Astrocyte (in vitro differentiated cells and primary cell): ENCODE results near the gene C19orf47. TPM values are rescaled to one million over a fixed set of nuclear protein-coding genes. Genes with fewer than 3 reads are reported as not detected.
"Not testable (repeated sequence)": the region's sequence is repeated elsewhere in the genome, so short reads cannot be mapped to it uniquely, and the experiment has no call there.

Experiments
- DNase-seq: peaks from one replicate; pipeline ENCODE4 v3.0.0-alpha.2; 2010; ENCODE audit warnings: low read depth
- FAIRE-seq: peaks from 2 replicates; lab custom pipeline; 2011; peaks lifted over from hg19 to GRCh38; lab: Jason Lieb, UNC
- H2AFZ ChIP-seq: 2 replicates; pipeline ENCODE4 v1.6.0; 2012; ENCODE audit warnings: low read depth, low read length, inconsistent platforms
- H3K27ac ChIP-seq: 2 replicates; pipeline ENCODE4 v1.5.1; 2011; ENCODE audit warnings: low read depth, low read length, inconsistent platforms
- H3K27me3 ChIP-seq: 2 replicates; pipeline ENCODE4 v1.6.0; 2011; ENCODE audit warnings: low read length, inconsistent platforms; ENCODE audit not compliant: insufficient read depth
- H3K36me3 ChIP-seq: 2 replicates; pipeline ENCODE4 v1.5.1; 2011; ENCODE audit warnings: low read length, inconsistent platforms; ENCODE audit not compliant: insufficient read depth
- H3K4me1 ChIP-seq: 2 replicates; pipeline ENCODE4 v1.5.1; 2011; ENCODE audit warnings: low read length, inconsistent platforms; ENCODE audit not compliant: insufficient read depth
- H3K4me2 ChIP-seq: 2 replicates; pipeline ENCODE4 v1.6.0; 2012; ENCODE audit warnings: low read length, inconsistent platforms
- H3K4me3 ChIP-seq: 2 replicates; pipeline ENCODE4 v1.5.1; 2011; ENCODE audit warnings: low read depth, mild to moderate bottlenecking, low read length, inconsistent platforms; ENCODE audit not compliant: insufficient read depth
- H3K79me2 ChIP-seq: 2 replicates; pipeline ENCODE4 v1.6.0; 2012; ENCODE audit warnings: mild to moderate bottlenecking, low read length, inconsistent platforms; ENCODE audit not compliant: insufficient read depth
- H3K9ac ChIP-seq: 2 replicates; pipeline ENCODE4 v1.6.0; 2012; ENCODE audit warnings: mild to moderate bottlenecking, low read length, inconsistent platforms
- H3K9me3 ChIP-seq: 2 replicates; pipeline ENCODE4 v1.5.1; 2012; ENCODE audit warnings: low read depth, mild to moderate bottlenecking, low read length, inconsistent platforms; ENCODE audit not compliant: insufficient read depth
- H4K20me1 ChIP-seq: 2 replicates; pipeline ENCODE4 v1.6.0; 2012; ENCODE audit warnings: low read length, inconsistent platforms; ENCODE audit not compliant: insufficient read depth
- H3K27ac Mint-ChIP-seq: one replicate; pipeline ENCODE4 v1.8.0; 2021; ENCODE audit warnings: mild to moderate bottlenecking, mixed read lengths; ENCODE audit not compliant: unreplicated experiment
- H3K27me3 Mint-ChIP-seq: one replicate; pipeline ENCODE4 v1.8.0; 2021; ENCODE audit warnings: low read depth, mixed read lengths; ENCODE audit not compliant: unreplicated experiment
- H3K36me3 Mint-ChIP-seq: one replicate; pipeline ENCODE4 v1.8.0; 2021; ENCODE audit warnings: low read depth, mixed read lengths; ENCODE audit not compliant: unreplicated experiment
- H3K4me1 Mint-ChIP-seq: one replicate; pipeline ENCODE4 v1.8.0; 2021; ENCODE audit warnings: low read depth, mixed read lengths; ENCODE audit not compliant: unreplicated experiment
- H3K4me3 Mint-ChIP-seq: one replicate; pipeline ENCODE4 v1.8.0; 2021; ENCODE audit warnings: mild to moderate bottlenecking, moderate library complexity, mixed read lengths; ENCODE audit not compliant: unreplicated experiment
- H3K9me3 Mint-ChIP-seq: one replicate; pipeline ENCODE4 v1.8.0; 2021; ENCODE audit warnings: mild to moderate bottlenecking, mixed read lengths; ENCODE audit not compliant: unreplicated experiment
- EZH2 ChIP-seq: IDR thresholded peaks from 2 replicates; pipeline ENCODE4 v1.6.1; 2012; ENCODE audit warnings: mild to moderate bottlenecking, low read length, inconsistent platforms; ENCODE audit not compliant: insufficient read depth
- total RNA-seq: library from RNA; stranded (reverse); gene quantifications from 2 replicates; pipeline ENCODE4 v1.2.1, GENCODE V29; 2021
- TF ChIP-seq, protein P1 (sequence below): IDR thresholded peaks from 2 replicates; pipeline ENCODE4 v1.5.1; 2011; ENCODE audit warnings: low read depth, mild to moderate bottlenecking, inconsistent platforms, low read length, moderate library complexity; ENCODE audit not compliant: insufficient read depth

Gene C19orf47
- total RNA-seq, 1 donor from 2014 or later = 20.6 TPM

- H3K4me2 ChIP-seq = no peak overlapping the region
- H3K4me1 ChIP-seq = peaks cover 9% of the 10 kb centered on the region
- no peaks in the 10 kb centered on the region for H3K27me3 ChIP-seq
- H3K9ac ChIP-seq = no peak overlapping the region
- Mint-ChIP-seq H3K9me3 (no peaks in the 10 kb centered on the region), H3K36me3 (peaks cover 23% of the 10 kb centered on the region), H3K27me3 (no peaks in the 10 kb centered on the region), H3K4me1 (peaks cover 12% of the 10 kb centered on the region), H3K27ac (no peak overlapping the region), H3K4me3 (no peak overlapping the region)
- H3K36me3 ChIP-seq = peaks cover 3% of the 10 kb centered on the region
- no peak overlapping the region for H3K27ac ChIP-seq
- DNase-seq (no peak), FAIRE-seq (no peak)
- H4K20me1 ChIP-seq = peaks cover 27% of the 10 kb centered on the region
- no peak overlapping the region for H3K4me3 ChIP-seq
- no peaks in the 10 kb centered on the region for H3K79me2 ChIP-seq
- H2AFZ ChIP-seq = no peak overlapping the region
- no peaks in the 10 kb centered on the region for H3K9me3 ChIP-seq
- TF ChIP-seq EZH2 = no peak
These were observed 23.0 kb upstream of the C19orf47 start for GRCh38 chr19:40370997-40371801.

DNA sequence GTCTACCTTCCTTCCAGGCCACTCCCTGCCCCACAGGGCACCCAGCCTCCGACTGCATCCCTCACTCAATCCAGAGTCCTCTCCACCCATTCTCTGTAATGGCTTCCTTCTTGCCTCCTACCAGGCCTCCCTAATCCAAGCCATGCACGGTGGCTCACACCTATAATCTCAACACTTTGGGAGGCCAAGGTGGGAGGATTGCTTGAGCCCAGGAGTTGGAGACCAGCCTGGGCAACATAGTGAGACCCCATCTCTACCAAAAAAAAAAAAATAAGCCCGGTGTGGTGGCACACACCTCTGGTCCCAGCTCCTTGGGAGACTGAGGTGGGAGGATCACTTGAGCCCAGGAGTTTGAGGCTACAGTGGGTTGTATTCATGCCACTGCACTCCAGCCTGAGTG, 22.1 kb upstream of the C19orf47 start:
- H3K4me2 ChIP-seq, H3K27ac ChIP-seq, H3K36me3 ChIP-seq, H3K9me3 Mint-ChIP-seq, H3K4me3 Mint-ChIP-seq, H3K4me3 ChIP-seq, H3K9ac ChIP-seq, H2AFZ ChIP-seq, H3K79me2 ChIP-seq, H3K27ac Mint-ChIP-seq, H3K27me3 Mint-ChIP-seq, H3K27me3 ChIP-seq, H3K9me3 ChIP-seq, FAIRE-seq, DNase-seq: not testable (repeated sequence)
- peaks cover 20% of the 10 kb centered on the region for H3K36me3 Mint-ChIP-seq
- peaks cover 12% of the 10 kb centered on the region for H3K4me1 Mint-ChIP-seq
- H4K20me1 ChIP-seq = peaks cover 27% of the 10 kb centered on the region
- H3K4me1 ChIP-seq = peaks cover 13% of the 10 kb centered on the region

DNA sequence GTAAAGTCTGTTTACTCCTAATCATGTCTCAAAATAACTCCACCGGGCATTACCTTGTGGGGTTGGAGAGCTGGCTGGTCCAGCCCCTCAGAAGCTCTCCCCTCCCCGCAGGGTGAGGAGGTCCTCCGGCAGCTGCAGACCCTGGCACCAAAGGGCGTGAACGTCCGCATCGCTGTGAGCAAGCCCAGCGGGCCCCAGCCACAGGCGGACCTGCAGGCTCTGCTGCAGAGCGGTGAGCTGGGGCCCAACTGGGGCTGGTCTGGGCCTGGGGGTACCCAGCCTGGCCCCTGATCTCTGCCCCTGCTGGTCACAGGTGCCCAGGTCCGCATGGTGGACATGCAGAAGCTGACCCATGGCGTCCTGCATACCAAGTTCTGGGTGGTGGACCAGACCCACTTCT, 21.6 kb upstream of the C19orf47 start:
- FAIRE-seq (no peak), DNase-seq (no peak)
- H3K27me3 Mint-ChIP-seq = no peaks in the 10 kb centered on the region
- peaks cover 27% of the 10 kb centered on the region for H4K20me1 ChIP-seq
- no peak overlapping the region for H3K9ac ChIP-seq
- no peak overlapping the region for H3K27ac ChIP-seq
- no peaks in the 10 kb centered on the region for H3K27me3 ChIP-seq
- H3K9me3 ChIP-seq = no peaks in the 10 kb centered on the region
- H3K4me1 ChIP-seq = peaks cover 13% of the 10 kb centered on the region
- H3K4me3 ChIP-seq = no peak overlapping the region
- H3K79me2 ChIP-seq = no peaks in the 10 kb centered on the region
- H3K4me1 Mint-ChIP-seq = peaks cover 12% of the 10 kb centered on the region
- H3K36me3 Mint-ChIP-seq = peaks cover 16% of the 10 kb centered on the region
- peaks cover 3% of the 10 kb centered on the region for H3K36me3 ChIP-seq
- TF ChIP-seq, protein P1, sequence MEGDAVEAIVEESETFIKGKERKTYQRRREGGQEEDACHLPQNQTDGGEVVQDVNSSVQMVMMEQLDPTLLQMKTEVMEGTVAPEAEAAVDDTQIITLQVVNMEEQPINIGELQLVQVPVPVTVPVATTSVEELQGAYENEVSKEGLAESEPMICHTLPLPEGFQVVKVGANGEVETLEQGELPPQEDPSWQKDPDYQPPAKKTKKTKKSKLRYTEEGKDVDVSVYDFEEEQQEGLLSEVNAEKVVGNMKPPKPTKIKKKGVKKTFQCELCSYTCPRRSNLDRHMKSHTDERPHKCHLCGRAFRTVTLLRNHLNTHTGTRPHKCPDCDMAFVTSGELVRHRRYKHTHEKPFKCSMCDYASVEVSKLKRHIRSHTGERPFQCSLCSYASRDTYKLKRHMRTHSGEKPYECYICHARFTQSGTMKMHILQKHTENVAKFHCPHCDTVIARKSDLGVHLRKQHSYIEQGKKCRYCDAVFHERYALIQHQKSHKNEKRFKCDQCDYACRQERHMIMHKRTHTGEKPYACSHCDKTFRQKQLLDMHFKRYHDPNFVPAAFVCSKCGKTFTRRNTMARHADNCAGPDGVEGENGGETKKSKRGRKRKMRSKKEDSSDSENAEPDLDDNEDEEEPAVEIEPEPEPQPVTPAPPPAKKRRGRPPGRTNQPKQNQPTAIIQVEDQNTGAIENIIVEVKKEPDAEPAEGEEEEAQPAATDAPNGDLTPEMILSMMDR = no peak
- no peak for TF ChIP-seq EZH2
- H3K27ac Mint-ChIP-seq = no peak overlapping the region
- H3K4me3 Mint-ChIP-seq = no peak overlapping the region
- no peak overlapping the region for H2AFZ ChIP-seq
- H3K4me2 ChIP-seq = no peak overlapping the region
- H3K9me3 Mint-ChIP-seq = no peaks in the 10 kb centered on the region
